ENCODE measurements around the gene FGFR3.

DNA sequence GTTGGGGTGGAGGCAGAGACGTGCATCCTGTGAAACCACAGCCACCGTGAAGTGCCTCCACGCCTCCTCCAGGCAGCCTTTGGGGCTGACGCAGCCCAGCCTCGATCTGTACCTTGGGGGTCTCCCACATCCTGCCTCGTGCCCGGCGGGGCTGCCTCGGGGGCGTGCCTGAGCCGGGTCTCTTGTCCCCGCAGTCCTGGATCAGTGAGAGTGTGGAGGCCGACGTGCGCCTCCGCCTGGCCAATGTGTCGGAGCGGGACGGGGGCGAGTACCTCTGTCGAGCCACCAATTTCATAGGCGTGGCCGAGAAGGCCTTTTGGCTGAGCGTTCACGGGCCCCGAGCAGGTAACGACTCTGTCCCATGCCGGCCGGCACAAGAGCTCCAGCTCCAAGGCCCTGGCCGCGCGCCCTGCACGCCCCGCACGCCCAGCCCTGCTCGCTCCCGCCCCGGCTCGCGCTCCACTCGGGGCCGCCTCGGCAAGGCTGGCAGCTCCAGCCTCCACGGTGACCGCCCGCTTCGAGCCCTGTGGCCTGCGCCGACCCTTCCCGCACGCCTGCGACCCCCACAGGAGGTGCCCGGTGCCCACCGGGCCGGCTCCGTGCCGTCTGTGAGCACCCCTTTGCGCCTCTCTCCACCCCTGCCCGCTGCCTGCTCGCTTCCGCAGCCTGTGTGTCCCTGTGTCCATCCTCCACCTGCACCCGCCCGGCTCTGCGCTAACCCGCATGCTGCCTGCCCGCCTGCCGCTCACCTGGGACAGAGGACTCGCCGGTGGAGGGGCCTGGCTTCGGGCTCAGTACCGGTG is 9.8 kb downstream of the FGFR3 start:
- TF ChIP-seq, protein P1, sequence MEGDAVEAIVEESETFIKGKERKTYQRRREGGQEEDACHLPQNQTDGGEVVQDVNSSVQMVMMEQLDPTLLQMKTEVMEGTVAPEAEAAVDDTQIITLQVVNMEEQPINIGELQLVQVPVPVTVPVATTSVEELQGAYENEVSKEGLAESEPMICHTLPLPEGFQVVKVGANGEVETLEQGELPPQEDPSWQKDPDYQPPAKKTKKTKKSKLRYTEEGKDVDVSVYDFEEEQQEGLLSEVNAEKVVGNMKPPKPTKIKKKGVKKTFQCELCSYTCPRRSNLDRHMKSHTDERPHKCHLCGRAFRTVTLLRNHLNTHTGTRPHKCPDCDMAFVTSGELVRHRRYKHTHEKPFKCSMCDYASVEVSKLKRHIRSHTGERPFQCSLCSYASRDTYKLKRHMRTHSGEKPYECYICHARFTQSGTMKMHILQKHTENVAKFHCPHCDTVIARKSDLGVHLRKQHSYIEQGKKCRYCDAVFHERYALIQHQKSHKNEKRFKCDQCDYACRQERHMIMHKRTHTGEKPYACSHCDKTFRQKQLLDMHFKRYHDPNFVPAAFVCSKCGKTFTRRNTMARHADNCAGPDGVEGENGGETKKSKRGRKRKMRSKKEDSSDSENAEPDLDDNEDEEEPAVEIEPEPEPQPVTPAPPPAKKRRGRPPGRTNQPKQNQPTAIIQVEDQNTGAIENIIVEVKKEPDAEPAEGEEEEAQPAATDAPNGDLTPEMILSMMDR (IDR thresholded peaks at IDR 0.05 in 8 of 11, conservative IDR thresholded peaks at IDR 0.05 in 3 of 11), result no peak
- TF ChIP-seq POLR2AphosphoS5 (IDR thresholded peaks at IDR 0.05), result no peak
